OCI-LY3 (cell line): ENCODE data around the gene DCAF8L2.

Source experiments
- CTCF ChIP-seq: fragments of 200-600, 300-600 bp; sonication (generic); IDR thresholded peaks from 2 replicates; pipeline ENCODE4 v1.5.1; 2014; ENCODE audit warnings: antibody characterized with exemption, low read length, low read depth
- EZH2phosphoT487 ChIP-seq: fragments of 200-600 bp; shearing (Covaris generic); IDR thresholded peaks from 2 replicates; pipeline ENCODE4 v1.6.1; 2018; ENCODE audit warnings: antibody characterized with exemption, mixed run types, low read depth

DNA sequence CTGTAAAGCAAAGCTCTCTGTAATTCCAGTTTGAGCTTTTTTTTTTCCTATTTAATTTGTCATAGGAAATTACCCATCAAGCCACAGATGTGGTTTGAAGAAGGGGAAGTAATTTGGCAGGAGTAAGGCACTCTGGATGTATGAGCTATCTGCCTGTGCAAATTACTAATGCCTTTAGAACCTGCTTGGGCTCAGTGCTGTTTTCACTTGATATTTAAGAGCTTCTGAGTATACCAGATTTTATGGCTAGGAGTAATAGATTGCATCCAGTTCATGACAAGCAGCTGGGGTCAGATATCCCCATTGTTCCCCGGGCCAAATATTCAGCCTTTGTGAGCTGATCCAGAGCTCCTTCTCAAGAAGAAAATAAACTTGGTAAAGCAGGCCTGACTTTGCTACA lies 89.1 kb downstream of the DCAF8L2 start:
- TF ChIP-seq CTCF = no peak
- TF ChIP-seq EZH2phosphoT487 = no peak
